ENCODE data around the gene NFYB.
"Not testable (repeated sequence)": the region's sequence is repeated elsewhere in the genome, so short reads cannot be mapped to it uniquely, and the experiment has no call there.

NFYB gene

GRCh38 chr12:104172570-104172947 lies 34.5 kb upstream of the NFYB start:
- no peak overlapping the region for H3K4me3 ChIP-seq (ENCODE audit: low read length)
- H3K9me3 ChIP-seq (ENCODE audit: control insufficient read depth, low read length): no peaks in the 10 kb centered on the region
- H3K36me3 ChIP-seq (ENCODE audit: control insufficient read depth, insufficient read depth, low read length): no peaks in the 10 kb centered on the region
- H3K4me1 ChIP-seq (ENCODE audit: control insufficient read depth, insufficient read depth, low read length): peaks cover under 1% of the 10 kb centered on the region
- no peaks in the 10 kb centered on the region for H3K27me3 ChIP-seq (ENCODE audit: control insufficient read depth, insufficient read depth, low read length)
- no peak overlapping the region for H3K9ac ChIP-seq (ENCODE audit: low read length)

DNA sequence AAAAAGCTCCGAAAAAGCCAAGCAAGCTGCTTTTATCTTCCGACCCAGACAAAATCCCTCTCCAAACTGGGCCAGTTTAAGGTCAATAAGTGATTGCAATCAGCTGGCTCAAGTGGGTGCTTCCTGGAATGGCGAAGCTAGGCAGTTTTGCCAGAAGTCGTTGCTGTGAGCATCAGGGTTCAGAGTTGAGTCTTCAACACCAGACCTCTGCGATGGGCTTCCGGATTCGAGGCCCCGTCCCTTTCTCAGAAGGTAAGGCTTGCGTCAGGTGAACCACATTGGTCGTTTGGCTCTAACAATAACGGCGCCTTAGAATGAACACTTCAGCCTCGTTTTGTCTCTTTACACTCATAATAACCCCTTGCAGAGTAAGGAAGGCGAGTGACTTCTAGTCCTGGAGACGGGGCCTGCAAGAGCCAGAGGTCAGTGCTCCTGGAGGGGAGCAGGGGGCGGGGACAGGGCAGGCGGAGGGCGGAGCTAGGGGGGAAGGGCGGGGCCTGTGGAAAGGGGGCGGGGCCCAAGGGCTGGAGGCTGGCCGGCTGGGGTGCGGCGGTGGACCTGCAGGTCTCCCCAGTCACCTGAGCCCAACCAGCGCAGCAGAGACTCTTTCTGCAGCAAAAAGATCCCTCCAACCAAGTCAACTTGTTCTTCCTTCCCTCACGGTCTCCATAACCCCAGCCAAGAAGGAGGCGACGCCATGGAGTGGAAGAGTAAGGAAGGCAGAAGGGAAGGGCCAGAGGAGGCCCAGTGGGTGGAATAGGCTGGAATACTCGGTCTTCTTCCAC lies 34.0 kb upstream of the NFYB start:
- H3K27me3 ChIP-seq (ENCODE audit: control insufficient read depth, insufficient read depth, low read length): no peaks in the 10 kb centered on the region
- no peak overlapping the region for H3K9ac ChIP-seq (ENCODE audit: low read length)
- no peak overlapping the region for H3K4me3 ChIP-seq (ENCODE audit: low read length)
- H3K36me3 ChIP-seq (ENCODE audit: control insufficient read depth, insufficient read depth, low read length): no peaks in the 10 kb centered on the region
- H3K4me1 ChIP-seq (ENCODE audit: control insufficient read depth, insufficient read depth, low read length): no peaks in the 10 kb centered on the region
- no peaks in the 10 kb centered on the region for H3K9me3 ChIP-seq (ENCODE audit: control insufficient read depth, low read length)

DNA sequence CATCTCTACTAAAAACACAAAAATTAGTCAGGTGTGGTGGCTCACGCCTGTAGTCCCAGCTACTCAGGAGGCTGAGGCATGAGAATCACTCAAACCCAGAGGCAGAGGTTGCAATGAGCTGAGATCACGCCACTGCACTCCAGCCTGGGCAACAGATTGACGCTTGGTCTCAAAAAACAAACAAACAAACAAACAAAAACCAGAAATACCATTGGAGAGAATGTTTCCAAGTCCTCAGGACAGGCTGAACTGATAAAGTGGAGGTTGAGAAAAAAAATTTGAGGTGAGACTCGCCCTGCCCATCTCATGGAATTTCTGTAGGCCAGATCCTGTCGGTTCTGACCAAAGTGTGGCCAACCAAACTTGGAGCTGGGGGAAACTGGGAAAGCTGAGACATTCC lies 30.6 kb upstream of the NFYB start:
- Histone ChIP-seq H3K9me3 (ENCODE audit: control insufficient read depth, low read length) (no peaks in the 10 kb centered on the region), H3K27me3 (ENCODE audit: control insufficient read depth, insufficient read depth, low read length) (no peaks in the 10 kb centered on the region), H3K4me3 (ENCODE audit: low read length) (no peak overlapping the region), H3K4me1 (ENCODE audit: control insufficient read depth, insufficient read depth, low read length) (no peaks in the 10 kb centered on the region), H3K36me3 (ENCODE audit: control insufficient read depth, insufficient read depth, low read length) (no peaks in the 10 kb centered on the region), H3K9ac (ENCODE audit: low read length) (no peak overlapping the region)

- H3K36me3 ChIP-seq (ENCODE audit: control insufficient read depth, insufficient read depth, low read length): no peaks in the 10 kb centered on the region
- H3K4me1 ChIP-seq (ENCODE audit: control insufficient read depth, insufficient read depth, low read length): no peaks in the 10 kb centered on the region
- H3K9ac ChIP-seq (ENCODE audit: low read length): no peak overlapping the region
- no peaks in the 10 kb centered on the region for H3K9me3 ChIP-seq (ENCODE audit: control insufficient read depth, low read length)
- no peak overlapping the region for H3K4me3 ChIP-seq (ENCODE audit: low read length)
- H3K27me3 ChIP-seq (ENCODE audit: control insufficient read depth, insufficient read depth, low read length): no peaks in the 10 kb centered on the region
Measured at GRCh38 chr12:104167519-104168458, 29.8 kb upstream of the NFYB start.

DNA sequence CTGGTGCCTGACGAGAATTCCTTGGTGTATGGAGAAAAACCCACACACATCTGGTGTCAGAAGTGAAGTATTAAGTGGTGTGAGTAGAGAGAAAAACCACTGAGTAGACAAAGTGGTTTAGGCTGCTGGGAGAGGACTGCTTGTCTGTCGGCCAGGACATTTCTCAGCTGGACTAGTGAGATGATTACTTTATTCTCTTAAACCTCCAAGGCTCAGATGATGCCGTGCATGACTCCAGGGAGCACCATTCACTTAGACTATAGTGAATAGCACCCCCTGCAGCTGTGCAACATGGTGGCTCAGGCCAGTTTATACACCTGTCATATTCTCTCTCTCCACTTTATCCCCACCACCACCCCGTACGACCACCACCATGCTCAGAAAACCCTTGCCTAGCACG lies 28.5 kb upstream of the NFYB start:
- Histone ChIP-seq H3K36me3 (ENCODE audit: control insufficient read depth, insufficient read depth, low read length) (no peaks in the 10 kb centered on the region), H3K4me3 (ENCODE audit: low read length) (no peak overlapping the region), H3K9ac (ENCODE audit: low read length) (no peak overlapping the region), H3K9me3 (ENCODE audit: control insufficient read depth, low read length) (no peaks in the 10 kb centered on the region), H3K27me3 (ENCODE audit: control insufficient read depth, insufficient read depth, low read length) (no peaks in the 10 kb centered on the region), H3K4me1 (ENCODE audit: control insufficient read depth, insufficient read depth, low read length) (no peaks in the 10 kb centered on the region)

DNA sequence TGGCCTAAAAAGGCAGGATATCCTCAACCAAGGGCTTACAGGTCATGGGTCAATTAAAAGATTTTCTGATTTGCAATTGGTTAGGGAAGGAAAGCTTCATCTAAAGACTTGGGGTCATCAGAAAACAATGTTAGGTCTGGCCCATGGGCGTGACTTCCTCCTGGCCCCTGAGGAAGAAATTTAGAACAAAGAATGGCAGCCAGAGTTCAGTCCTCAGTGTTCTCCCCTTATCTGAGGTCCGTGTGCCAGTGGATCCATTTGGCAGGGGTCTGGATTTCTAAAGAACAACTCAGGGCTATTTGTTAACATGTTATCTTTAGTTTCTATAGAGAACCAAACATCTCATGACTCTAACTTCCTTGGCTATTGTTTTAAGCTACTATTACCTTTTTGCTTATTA lies 27.8 kb upstream of the NFYB start:
- no peaks in the 10 kb centered on the region for H3K27me3 ChIP-seq (ENCODE audit: control insufficient read depth, insufficient read depth, low read length)
- no peaks in the 10 kb centered on the region for H3K36me3 ChIP-seq (ENCODE audit: control insufficient read depth, insufficient read depth, low read length)
- no peaks in the 10 kb centered on the region for H3K9me3 ChIP-seq (ENCODE audit: control insufficient read depth, low read length)
- no peaks in the 10 kb centered on the region for H3K4me1 ChIP-seq (ENCODE audit: control insufficient read depth, insufficient read depth, low read length)
- no peak overlapping the region for H3K4me3 ChIP-seq (ENCODE audit: low read length)
- H3K9ac ChIP-seq (ENCODE audit: low read length): no peak overlapping the region

GRCh38 chr12:104164634-104165033 lies 26.6 kb upstream of the NFYB start:
- H3K36me3 ChIP-seq (ENCODE audit: control insufficient read depth, insufficient read depth, low read length): no peaks in the 10 kb centered on the region
- no peak overlapping the region for H3K4me3 ChIP-seq (ENCODE audit: low read length)
- no peaks in the 10 kb centered on the region for H3K27me3 ChIP-seq (ENCODE audit: control insufficient read depth, insufficient read depth, low read length)
- no peak overlapping the region for H3K9ac ChIP-seq (ENCODE audit: low read length)
- no peaks in the 10 kb centered on the region for H3K4me1 ChIP-seq (ENCODE audit: control insufficient read depth, insufficient read depth, low read length)
- no peaks in the 10 kb centered on the region for H3K9me3 ChIP-seq (ENCODE audit: control insufficient read depth, low read length)

GRCh38 chr12:104163631-104164030 lies 25.6 kb upstream of the NFYB start:
- Histone ChIP-seq H3K4me3 (ENCODE audit: low read length) (no peak overlapping the region), H3K36me3 (ENCODE audit: control insufficient read depth, insufficient read depth, low read length) (no peaks in the 10 kb centered on the region), H3K4me1 (ENCODE audit: control insufficient read depth, insufficient read depth, low read length) (no peaks in the 10 kb centered on the region), H3K27me3 (ENCODE audit: control insufficient read depth, insufficient read depth, low read length) (no peaks in the 10 kb centered on the region), H3K9me3 (ENCODE audit: control insufficient read depth, low read length) (no peaks in the 10 kb centered on the region), H3K9ac (ENCODE audit: low read length) (no peak overlapping the region)

- H3K36me3 ChIP-seq (ENCODE audit: control insufficient read depth, insufficient read depth, low read length); H3K9me3 ChIP-seq (ENCODE audit: control insufficient read depth, low read length); H3K9ac ChIP-seq (ENCODE audit: low read length); H3K27me3 ChIP-seq (ENCODE audit: control insufficient read depth, insufficient read depth, low read length); H3K4me1 ChIP-seq (ENCODE audit: control insufficient read depth, insufficient read depth, low read length); H3K4me3 ChIP-seq (ENCODE audit: low read length): not testable (repeated sequence)
Measured at GRCh38 chr12:104163028-104163427, 25.0 kb upstream of the NFYB start.

GRCh38 chr12:104155711-104156555 lies 17.9 kb upstream of the NFYB start:
- Histone ChIP-seq H3K9me3 (ENCODE audit: control insufficient read depth, low read length) (no peaks in the 10 kb centered on the region), H3K27me3 (ENCODE audit: control insufficient read depth, insufficient read depth, low read length) (no peaks in the 10 kb centered on the region), H3K4me1 (ENCODE audit: control insufficient read depth, insufficient read depth, low read length) (no peaks in the 10 kb centered on the region), H3K4me3 (ENCODE audit: low read length) (no peak overlapping the region), H3K36me3 (ENCODE audit: control insufficient read depth, insufficient read depth, low read length) (no peaks in the 10 kb centered on the region), H3K9ac (ENCODE audit: low read length) (no peak overlapping the region)

DNA sequence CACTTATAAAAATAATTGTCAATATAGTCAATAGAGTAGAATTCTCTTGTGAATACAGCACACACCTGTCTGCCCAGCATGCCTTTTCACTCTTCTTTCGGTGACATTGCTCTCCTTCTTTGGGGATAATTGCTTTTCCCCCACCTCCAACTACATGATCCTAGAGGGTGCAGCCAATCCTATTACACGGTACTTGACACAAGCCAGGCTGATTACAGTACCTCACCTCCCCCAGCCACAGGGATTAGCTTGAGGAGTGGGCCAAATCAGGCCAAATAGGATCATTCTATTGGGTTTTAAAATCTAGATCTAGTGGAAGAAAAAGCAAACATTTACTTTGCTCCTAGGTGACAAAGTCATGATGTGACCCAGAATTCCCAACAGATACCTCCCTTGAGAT lies 16.8 kb upstream of the NFYB start:
- Histone ChIP-seq H3K4me3 (ENCODE audit: low read length) (no peak overlapping the region), H3K36me3 (ENCODE audit: control insufficient read depth, insufficient read depth, low read length) (no peaks in the 10 kb centered on the region), H3K4me1 (ENCODE audit: control insufficient read depth, insufficient read depth, low read length) (no peaks in the 10 kb centered on the region), H3K9ac (ENCODE audit: low read length) (no peak overlapping the region), H3K9me3 (ENCODE audit: control insufficient read depth, low read length) (no peaks in the 10 kb centered on the region), H3K27me3 (ENCODE audit: control insufficient read depth, insufficient read depth, low read length) (no peaks in the 10 kb centered on the region)

DNA sequence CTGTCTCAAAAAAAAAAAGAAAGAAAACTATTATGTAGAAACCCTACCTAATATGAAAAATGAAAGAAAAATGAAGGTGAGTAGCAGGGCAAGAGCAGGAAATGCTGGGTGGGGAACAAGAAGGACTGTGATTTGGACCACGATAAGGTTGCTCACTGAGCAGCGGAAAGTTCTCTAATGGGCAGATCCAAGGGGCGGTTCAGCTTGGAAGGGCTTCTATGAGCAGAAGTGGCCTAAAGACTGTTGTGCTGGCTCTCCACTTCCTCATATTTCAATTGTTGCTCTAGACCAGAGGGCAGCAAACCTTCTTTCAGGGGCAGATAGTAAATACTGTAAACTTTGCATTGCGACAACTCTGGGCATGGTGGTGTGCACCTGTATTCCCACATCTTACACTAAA lies 16.3 kb upstream of the NFYB start:
- Histone ChIP-seq H3K4me1 (ENCODE audit: control insufficient read depth, insufficient read depth, low read length) (no peaks in the 10 kb centered on the region), H3K9ac (ENCODE audit: low read length) (no peak overlapping the region), H3K9me3 (ENCODE audit: control insufficient read depth, low read length) (no peaks in the 10 kb centered on the region), H3K4me3 (ENCODE audit: low read length) (no peak overlapping the region), H3K36me3 (ENCODE audit: control insufficient read depth, insufficient read depth, low read length) (no peaks in the 10 kb centered on the region), H3K27me3 (ENCODE audit: control insufficient read depth, insufficient read depth, low read length) (no peaks in the 10 kb centered on the region)

All from mucosa of stomach (tissue), 1 donor.